ENCODE data around the gene CCDC73. TPM values are rescaled to one million over a fixed set of nuclear protein-coding genes. Genes with fewer than 3 reads are reported as not detected.
A peak's percentile ranks its signal among the peaks of the same experiment; 100 is the strongest.
"Not testable (repeated sequence)": the region's sequence is repeated elsewhere in the genome, so short reads cannot be mapped to it uniquely, and the experiment has no call there.

CCDC73 gene
- total RNA-seq, 2 experiments from 2014 or later, result not detected

DNA sequence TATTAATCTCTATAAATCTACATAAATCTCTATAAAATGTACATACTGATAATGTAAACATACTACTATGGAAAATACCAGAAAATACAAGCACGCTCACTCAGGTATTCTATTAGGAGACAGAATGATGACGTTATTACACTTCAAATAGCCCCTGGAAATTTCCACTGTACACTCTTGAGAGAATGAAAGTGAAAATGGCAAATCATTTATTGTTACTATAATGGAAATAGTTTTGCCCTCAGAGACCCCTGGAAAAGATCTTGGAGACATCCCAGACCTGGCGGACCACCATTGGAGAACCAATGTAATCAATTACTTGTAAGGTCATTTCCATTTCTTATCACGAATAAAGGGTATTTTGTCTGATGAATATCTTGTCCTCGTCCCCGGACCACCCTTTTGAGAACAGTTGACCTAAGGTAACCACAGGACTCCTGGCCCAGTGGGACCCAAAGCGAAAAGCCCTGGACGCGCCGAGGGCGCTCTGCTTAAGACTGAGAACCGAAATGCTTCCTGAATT lies 34.8 kb upstream of the CCDC73 start:
- ChIA-PET POLR2A (no interaction called here), CTCF (interaction anchor here (0.8 kb wide), 1 partner anchor 236 kb away, joined by 3 read pairs; no protein-coding TSS in a partner anchor)
- DNase-seq (no peak), ATAC-seq (peak; percentile 32)
- Mint-ChIP-seq H3K27me3 (peaks cover 36% of the 10 kb centered on the region), H3K9me3 (ENCODE audit: low read depth) (no peaks in the 10 kb centered on the region), H3K36me3 (ENCODE audit: low read depth) (no peaks in the 10 kb centered on the region), H3K4me3 (peak overlapping the region; percentile 76), H3K4me1 (peaks cover 4% of the 10 kb centered on the region), H3K27ac (peak overlapping the region; percentile 67)
- intact Hi-C loops (cut with DNase I, micrococcal nuclease), result loop anchor here in 1 of 2 experiments (2.0 kb wide), 1 partner anchor 64 kb away; the partner anchor contains the start of gene QSER1

DNA sequence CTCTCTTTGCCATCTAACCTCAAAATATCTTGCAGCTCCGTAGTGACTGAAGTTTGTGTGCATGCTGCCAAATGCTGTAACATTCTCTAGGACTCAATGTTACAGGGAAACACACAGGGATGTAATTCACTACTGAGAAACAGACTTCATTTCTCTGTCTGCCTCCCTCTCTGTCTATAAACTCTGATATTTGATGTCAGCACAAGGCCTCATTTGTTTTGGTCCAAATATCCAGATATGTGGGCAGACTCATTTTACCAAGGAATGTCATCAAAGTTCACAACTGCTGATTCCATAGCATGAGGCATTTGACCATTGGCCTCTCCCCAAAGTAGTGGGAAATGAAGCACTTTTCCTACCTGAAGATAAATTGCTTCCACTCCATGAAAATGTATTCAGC lies 32.8 kb upstream of the CCDC73 start:
- intact Hi-C loops (cut with DNase I, micrococcal nuclease), result no loop called here
- no peak overlapping the region for H3K4me3 Mint-ChIP-seq
- DNase-seq (no peak), ATAC-seq (no peak)
- H3K9me3 Mint-ChIP-seq (ENCODE audit: low read depth), result no peaks in the 10 kb centered on the region
- H3K27me3 Mint-ChIP-seq, result peaks cover 28% of the 10 kb centered on the region
- H3K4me1 Mint-ChIP-seq, result peaks cover 7% of the 10 kb centered on the region
- CTCF ChIA-PET, result no interaction called here
- H3K36me3 Mint-ChIP-seq (ENCODE audit: low read depth), result no peaks in the 10 kb centered on the region
- POLR2A ChIA-PET, result no interaction called here
- no peak overlapping the region for H3K27ac Mint-ChIP-seq

DNA sequence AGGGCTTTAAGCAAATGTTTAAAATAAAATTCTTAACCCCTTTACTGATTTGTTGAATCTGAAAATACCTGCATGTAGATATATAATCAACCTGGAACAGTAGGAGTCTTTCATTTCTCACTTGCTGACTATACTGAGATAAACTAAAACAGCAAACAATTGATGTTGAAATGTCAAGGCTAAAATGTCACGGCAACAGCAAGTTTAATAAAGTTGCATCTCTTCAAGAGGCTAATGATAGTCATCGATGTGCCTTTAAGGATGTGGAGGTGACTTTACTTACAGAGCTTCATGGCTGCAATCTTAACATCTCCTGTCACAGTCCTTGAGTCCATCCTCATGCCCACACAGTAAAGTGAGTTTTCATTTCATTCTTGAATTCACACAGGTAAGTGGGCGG lies 31.7 kb upstream of the CCDC73 start:
- Mint-ChIP-seq H3K9me3 (ENCODE audit: low read depth) (no peaks in the 10 kb centered on the region), H3K4me1 (peaks cover 15% of the 10 kb centered on the region), H3K4me3 (no peak overlapping the region), H3K27me3 (peaks cover 21% of the 10 kb centered on the region), H3K36me3 (ENCODE audit: low read depth) (no peaks in the 10 kb centered on the region), H3K27ac (no peak overlapping the region)
- ChIA-PET CTCF (interaction anchor here (0.6 to 1.0 kb wide), 3 partner anchors 19 to 509 kb away, joined by 3 read pairs; no protein-coding TSS in a partner anchor), POLR2A (no interaction called here)
- DNase-seq (no peak), ATAC-seq (no peak)
- intact Hi-C loops (cut with DNase I, micrococcal nuclease), result no loop called here

DNA sequence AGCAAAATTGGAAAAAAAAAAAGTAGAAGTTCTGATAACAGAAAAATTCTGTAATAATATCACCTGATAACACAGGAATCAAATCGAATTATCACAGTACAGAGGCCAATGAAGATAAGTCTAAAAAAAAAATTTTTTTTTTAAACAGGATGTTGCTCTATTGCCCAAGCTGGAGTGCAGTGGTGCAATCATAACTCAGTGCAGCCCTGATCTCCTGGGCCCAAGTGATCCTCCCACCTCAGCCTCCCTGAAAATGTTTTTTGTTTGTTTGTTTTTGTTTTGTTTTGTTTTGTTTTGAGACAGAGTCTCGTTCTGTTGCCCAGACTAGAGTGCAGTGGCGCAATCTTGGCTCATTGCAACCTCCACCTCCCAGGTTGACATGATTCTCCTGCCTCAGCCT lies 29.2 kb upstream of the CCDC73 start:
- POLR2A ChIA-PET; H3K27me3 Mint-ChIP-seq; H3K27ac Mint-ChIP-seq; H3K36me3 Mint-ChIP-seq (ENCODE audit: low read depth); ATAC-seq; DNase-seq; H3K4me3 Mint-ChIP-seq; H3K9me3 Mint-ChIP-seq (ENCODE audit: low read depth); CTCF ChIA-PET: not testable (repeated sequence)
- peaks cover 15% of the 10 kb centered on the region for H3K4me1 Mint-ChIP-seq
- intact Hi-C loops (cut with DNase I, micrococcal nuclease), result loop anchor here (5.0 kb wide), 2 partner anchors 239 to 434 kb away; partner anchors contain the start of gene HIPK3 (in 1 of the 2)

DNA sequence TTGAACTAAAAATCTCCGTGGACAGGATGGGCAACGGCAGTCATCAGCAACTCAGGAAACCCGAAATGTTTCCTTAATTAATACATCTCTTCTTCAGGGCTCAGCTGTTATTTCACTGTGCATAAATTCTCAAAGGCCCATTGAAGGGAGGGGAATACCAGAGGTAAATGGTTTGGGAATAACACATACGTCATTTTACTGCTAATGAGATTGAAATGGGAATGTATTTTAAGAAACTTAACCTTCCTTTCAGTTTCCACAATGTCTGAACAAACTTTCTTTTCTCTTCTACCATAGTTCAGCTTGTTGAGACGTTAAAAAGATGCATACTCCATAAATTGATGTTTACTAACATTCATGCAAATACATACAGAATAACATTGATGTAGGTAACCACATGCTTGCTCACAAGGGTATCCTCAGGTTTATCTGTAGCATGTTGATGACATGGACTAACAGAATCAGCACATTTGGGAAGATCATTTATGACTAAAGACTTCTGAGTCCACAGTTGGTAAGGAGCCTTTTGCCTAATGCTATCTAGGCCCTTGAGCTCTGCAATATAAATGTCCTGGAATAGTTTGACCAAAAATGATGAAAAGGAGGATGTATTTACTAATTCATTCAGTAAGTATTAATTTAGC lies 27.6 kb upstream of the CCDC73 start:
- H3K9me3 Mint-ChIP-seq (ENCODE audit: low read depth), result no peaks in the 10 kb centered on the region
- no peak overlapping the region for H3K27ac Mint-ChIP-seq
- peaks cover 24% of the 10 kb centered on the region for H3K4me1 Mint-ChIP-seq
- DNase-seq (no peak), ATAC-seq (no peak)
- H3K4me3 Mint-ChIP-seq, result no peak overlapping the region
- ChIA-PET CTCF (interaction anchor here (0.7 to 2.3 kb wide), 3 partner anchors 72 to 475 kb away, joined by 3 to 5 read pairs (median 3); no protein-coding TSS in a partner anchor), POLR2A (no interaction called here)
- no peaks in the 10 kb centered on the region for H3K27me3 Mint-ChIP-seq
- intact Hi-C loops (cut with DNase I, micrococcal nuclease), result loop anchor here (1.0 to 5.0 kb wide), 5 partner anchors 71 to 435 kb away; partner anchors contain the start of genes QSER1 (in 2 of the 2) and HIPK3 (in 1 of the 2)
- no peaks in the 10 kb centered on the region for H3K36me3 Mint-ChIP-seq (ENCODE audit: low read depth)

DNA sequence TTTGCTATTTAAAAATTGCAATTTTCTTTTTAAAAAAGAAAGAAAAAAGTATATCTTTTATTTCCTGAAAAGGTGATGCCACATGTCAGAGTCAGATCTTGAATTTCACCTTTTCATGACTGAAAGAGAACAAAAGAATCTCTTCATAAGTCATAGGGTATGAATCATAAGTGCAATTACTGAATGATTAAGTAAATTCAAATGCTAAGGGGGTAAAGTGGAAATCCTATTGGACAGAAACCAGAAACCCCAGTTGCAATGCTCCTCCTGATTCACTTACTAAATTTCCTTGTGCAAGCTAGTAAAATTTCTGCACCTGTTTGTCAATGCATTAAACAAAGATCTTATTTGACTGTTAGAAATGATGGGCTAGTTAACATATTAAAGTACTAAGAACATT lies 27.1 kb upstream of the CCDC73 start:
- DNase-seq (no peak), ATAC-seq (peak; percentile 66)
- POLR2A ChIA-PET, result no interaction called here
- intact Hi-C loops (cut with DNase I, micrococcal nuclease), result loop anchor here (1.0 to 5.0 kb wide), 5 partner anchors 71 to 436 kb away; partner anchors contain the start of genes QSER1 (in 2 of the 2) and HIPK3 (in 1 of the 2)
- no peaks in the 10 kb centered on the region for H3K9me3 Mint-ChIP-seq (ENCODE audit: low read depth)
- no peaks in the 10 kb centered on the region for H3K27me3 Mint-ChIP-seq
- peaks cover 24% of the 10 kb centered on the region for H3K4me1 Mint-ChIP-seq
- H3K36me3 Mint-ChIP-seq (ENCODE audit: low read depth), result no peaks in the 10 kb centered on the region
- H3K27ac Mint-ChIP-seq, result no peak overlapping the region
- no peak overlapping the region for H3K4me3 Mint-ChIP-seq
- CTCF ChIA-PET, result interaction anchor here (0.6 to 2.3 kb wide), 4 partner anchors 42 to 474 kb away, joined by 3 to 5 read pairs (median 3); no protein-coding TSS in a partner anchor

DNA sequence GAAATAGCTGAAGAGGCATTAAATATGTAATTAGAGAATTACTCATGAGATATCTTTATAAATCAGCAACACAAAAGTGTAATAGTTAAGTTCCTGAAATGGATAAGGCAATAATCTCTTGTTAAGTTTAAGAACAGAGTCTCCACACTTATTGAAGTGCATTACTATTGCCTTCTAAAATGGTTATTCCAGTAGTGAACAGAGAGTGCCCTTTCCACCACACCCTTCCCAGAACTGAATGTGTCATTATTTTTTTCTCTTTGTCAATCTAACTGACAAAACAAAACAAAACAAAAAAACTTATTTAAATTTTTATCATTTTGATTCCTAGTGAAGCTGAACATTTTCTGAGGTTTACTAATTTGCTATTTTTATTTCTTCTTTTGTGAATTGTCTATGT lies 26.0 kb upstream of the CCDC73 start:
- Mint-ChIP-seq H3K4me1 (peaks cover 24% of the 10 kb centered on the region), H3K36me3 (ENCODE audit: low read depth) (no peaks in the 10 kb centered on the region), H3K9me3 (ENCODE audit: low read depth) (no peaks in the 10 kb centered on the region), H3K4me3 (no peak overlapping the region), H3K27ac (no peak overlapping the region), H3K27me3 (peaks cover 4% of the 10 kb centered on the region)
- DNase-seq, result no peak
- no peak for ATAC-seq
- intact Hi-C loops (cut with DNase I, micrococcal nuclease), result loop anchor here (2.0 to 5.0 kb wide), 4 partner anchors 72 to 437 kb away; partner anchors contain the start of genes QSER1 (in 2 of the 2) and HIPK3 (in 1 of the 2)
- POLR2A ChIA-PET, result no interaction called here
- CTCF ChIA-PET, result interaction anchor here (2.3 kb wide), 1 partner anchor 245 kb away, joined by 5 read pairs; no protein-coding TSS in a partner anchor

DNA sequence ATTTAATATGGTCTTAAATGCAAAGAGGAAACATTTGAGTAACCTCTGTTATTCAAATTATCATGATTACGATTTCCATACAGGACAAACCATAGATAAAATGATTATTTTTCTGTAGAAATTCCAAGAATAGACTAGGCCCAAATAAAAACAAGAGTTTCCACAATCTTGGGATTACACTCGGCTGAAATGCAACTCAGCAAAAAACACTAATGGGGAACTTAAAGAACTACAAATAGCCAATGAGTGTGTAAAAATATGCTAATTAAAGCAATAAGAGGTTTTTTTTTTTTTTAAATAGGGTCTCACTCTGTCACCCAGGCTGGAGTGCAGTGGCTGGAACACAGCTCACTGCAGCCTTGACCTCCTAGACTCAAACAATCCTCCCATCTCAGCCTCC lies 24.7 kb upstream of the CCDC73 start:
- ATAC-seq, result no peak
- Mint-ChIP-seq H3K4me1 (peaks cover 24% of the 10 kb centered on the region), H3K27me3 (peaks cover 5% of the 10 kb centered on the region), H3K27ac (no peak overlapping the region), H3K36me3 (ENCODE audit: low read depth) (no peaks in the 10 kb centered on the region), H3K4me3 (no peak overlapping the region), H3K9me3 (ENCODE audit: low read depth) (no peaks in the 10 kb centered on the region)
- DNase-seq, result no peak
- ChIA-PET POLR2A (no interaction called here), CTCF (no interaction called here)
- intact Hi-C loops (cut with DNase I, micrococcal nuclease), result no loop called here

DNA sequence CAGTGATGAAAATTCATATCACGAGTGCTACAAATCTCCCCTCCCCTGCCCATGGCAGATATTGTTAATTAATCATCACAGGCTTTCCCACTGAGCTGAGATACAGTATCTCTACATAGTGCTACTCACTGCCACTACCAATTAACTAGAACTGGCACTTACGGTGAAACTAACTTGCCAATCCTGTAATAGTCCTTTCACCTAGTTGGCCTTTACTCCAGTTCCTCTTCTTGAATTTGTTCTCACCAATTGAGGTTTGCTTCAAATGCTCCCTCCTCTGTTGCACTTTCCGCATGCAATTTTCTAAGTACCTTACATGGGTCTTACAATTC lies 23.4 kb upstream of the CCDC73 start:
- ChIA-PET CTCF (no interaction called here), POLR2A (interaction anchor here (0.6 kb wide), 1 partner anchor 467 kb away, joined by 4 read pairs; no protein-coding TSS in a partner anchor)
- ATAC-seq (no peak), DNase-seq (no peak)
- intact Hi-C loops (cut with DNase I, micrococcal nuclease), result no loop called here
- no peak overlapping the region for H3K4me3 Mint-ChIP-seq
- no peaks in the 10 kb centered on the region for H3K36me3 Mint-ChIP-seq (ENCODE audit: low read depth)
- H3K9me3 Mint-ChIP-seq (ENCODE audit: low read depth), result no peaks in the 10 kb centered on the region
- H3K27ac Mint-ChIP-seq, result no peak overlapping the region
- H3K4me1 Mint-ChIP-seq, result peaks cover 24% of the 10 kb centered on the region
- H3K27me3 Mint-ChIP-seq, result peaks cover 5% of the 10 kb centered on the region

DNA sequence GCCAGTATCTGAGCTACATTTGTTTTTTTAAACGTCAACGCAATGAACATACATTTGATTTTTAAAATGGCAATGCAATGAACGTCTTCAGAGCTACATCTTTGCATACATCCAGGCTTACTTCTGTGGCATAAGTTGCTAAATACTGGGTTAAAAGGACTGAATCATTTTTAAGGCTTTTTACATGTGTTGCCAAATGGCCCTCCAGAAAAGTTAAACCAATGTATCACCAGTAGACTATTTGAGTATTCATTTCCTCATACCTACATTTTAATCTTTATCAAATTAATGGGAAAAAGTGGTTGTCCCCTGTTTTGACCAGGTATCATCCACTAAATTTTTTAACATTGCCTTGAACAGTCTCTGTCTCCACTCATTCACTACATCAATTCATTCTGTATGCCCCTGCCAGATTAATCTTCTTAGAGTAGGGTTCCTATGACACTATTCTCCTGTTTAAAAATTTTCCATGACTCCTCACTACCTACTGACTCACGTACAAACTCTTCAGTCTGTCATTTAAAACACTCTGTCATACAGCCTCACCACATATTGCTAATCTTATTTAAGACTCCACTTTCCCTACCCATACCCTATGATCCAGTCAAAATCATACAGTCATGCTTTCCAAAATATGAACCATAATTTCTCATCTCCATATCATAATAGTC lies 22.9 kb upstream of the CCDC73 start:
- no peak overlapping the region for H3K27ac Mint-ChIP-seq
- peak; percentile 79 for ATAC-seq
- peaks cover 5% of the 10 kb centered on the region for H3K27me3 Mint-ChIP-seq
- no peak overlapping the region for H3K4me3 Mint-ChIP-seq
- no peak for DNase-seq
- H3K36me3 Mint-ChIP-seq (ENCODE audit: low read depth), result no peaks in the 10 kb centered on the region
- no peaks in the 10 kb centered on the region for H3K9me3 Mint-ChIP-seq (ENCODE audit: low read depth)
- peaks cover 22% of the 10 kb centered on the region for H3K4me1 Mint-ChIP-seq
- ChIA-PET CTCF (no interaction called here), POLR2A (no interaction called here)
- intact Hi-C loops (cut with DNase I, micrococcal nuclease), result no loop called here

DNA sequence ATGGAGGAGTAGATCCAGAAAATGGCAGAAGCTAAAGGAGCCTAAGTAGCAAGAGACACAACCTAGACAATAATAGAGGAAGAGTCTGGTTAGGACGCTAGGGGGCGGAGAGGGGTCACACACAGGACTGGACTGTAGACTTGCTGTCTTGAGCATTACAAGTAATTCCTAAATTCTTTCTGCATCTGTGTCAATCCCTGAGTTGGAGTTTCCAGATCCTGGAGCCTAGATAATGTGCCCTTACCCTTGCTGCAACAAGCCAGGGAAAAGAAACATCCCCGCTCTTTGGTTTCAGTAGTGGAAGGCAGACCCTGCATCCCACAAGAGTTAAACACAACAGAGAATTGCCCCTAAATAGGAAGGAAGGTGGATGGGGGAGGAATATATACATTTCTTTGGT lies 14.9 kb upstream of the CCDC73 start:
- CTCF ChIA-PET, result interaction anchor here (0.7 to 2.5 kb wide), 16 partner anchors 9 to 260 kb away, joined by 3 to 10 read pairs (median 4); partner anchors contain the start of gene CCDC73
- Mint-ChIP-seq H3K9me3 (ENCODE audit: low read depth) (no peaks in the 10 kb centered on the region), H3K4me1 (no peaks in the 10 kb centered on the region), H3K36me3 (ENCODE audit: low read depth) (no peaks in the 10 kb centered on the region), H3K27me3 (no peaks in the 10 kb centered on the region), H3K4me3 (no peak overlapping the region), H3K27ac (no peak overlapping the region)
- intact Hi-C loops (cut with DNase I, micrococcal nuclease), result loop anchor here (1.0 to 5.0 kb wide), 2 partner anchors 153 to 256 kb away; no protein-coding TSS in a partner anchor
- DNase-seq (peak; percentile 83), ATAC-seq (peak; percentile 94)
- POLR2A ChIA-PET, result no interaction called here

Data from activated CD4-positive, alpha-beta T cell treated with anti-CD3 and anti-CD28 coated beads for 36 hours (primary cell).